Stimulated activated CD8-positive, alpha-beta memory T cell treated with anti-CD3 and anti-CD28 coated beads, Interleukin-2, amount 100 ng/mL, for 48 hours (primary cell): ENCODE data around the gene ANKEF1.

Experiments
- DNase-seq, 2 donors: peaks; one replicate each; pipeline ENCODE4 v3.0.0-alpha.2; 2020; ENCODE audit warnings: low read depth in 2 of 2

The ANKEF1 gene

DNA sequence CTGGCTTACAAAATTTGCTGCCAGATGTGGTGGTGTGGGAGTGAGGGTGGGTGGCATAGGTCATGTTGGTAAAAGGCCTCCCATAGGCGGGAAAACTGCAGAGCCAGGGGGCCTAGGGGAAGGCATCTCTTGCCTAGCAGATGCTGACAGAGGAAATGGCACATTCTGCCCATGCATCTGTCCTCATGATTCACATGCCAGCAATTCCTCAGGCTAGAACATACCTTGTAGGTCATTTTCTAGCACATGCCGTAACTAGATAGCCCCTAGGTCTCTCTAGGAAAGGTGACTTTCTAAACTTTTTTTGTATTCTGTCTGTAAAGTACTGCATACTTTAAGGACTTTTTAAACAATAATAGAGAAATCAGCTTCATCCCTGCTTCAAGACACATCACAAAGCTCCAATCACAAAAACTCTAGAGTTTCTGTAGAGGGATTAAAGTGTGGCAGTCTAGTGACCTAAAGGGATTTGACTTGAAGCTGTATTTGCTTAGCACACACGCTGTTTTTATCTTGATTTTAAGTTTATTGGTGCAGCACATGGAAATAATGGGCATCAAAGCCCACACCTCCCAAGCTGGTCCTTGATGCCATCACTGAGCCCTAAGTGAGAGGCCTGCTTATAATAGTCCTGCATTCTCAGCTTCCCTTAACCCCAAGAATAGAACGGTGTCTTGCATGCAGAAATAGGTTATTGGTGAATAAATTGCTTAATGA lies 55.2 kb downstream of the ANKEF1 start:
- no peak for DNase-seq

DNA sequence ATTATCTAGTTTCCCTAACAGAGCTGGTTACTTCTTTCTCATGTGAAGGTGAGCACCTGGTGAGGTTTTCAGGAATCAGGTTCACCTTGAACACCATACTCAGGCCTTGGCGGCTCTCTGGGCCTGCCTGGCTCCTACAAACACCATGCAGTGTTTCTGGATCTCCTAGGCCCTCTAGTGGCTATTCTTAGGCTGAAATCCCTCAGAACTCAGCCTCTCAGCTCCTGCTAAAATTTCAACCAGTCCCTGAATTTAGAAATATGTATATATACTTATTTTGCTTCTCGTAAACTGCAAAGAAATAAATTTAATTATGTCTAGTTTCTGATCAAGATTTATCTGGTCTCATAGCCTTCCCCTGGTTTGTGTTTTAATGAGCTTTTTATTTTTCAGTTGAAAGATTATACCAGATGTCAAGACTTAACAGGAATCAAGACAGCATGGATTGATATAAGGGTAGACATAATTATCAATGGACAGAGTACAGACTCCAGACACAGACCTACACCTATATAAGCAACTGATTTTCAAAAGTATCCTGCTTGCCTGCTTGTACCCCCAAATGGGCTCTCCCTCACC lies 55.9 kb downstream of the ANKEF1 start:
- DNase-seq = peak in 1 of 2 donors; percentile 1

DNA sequence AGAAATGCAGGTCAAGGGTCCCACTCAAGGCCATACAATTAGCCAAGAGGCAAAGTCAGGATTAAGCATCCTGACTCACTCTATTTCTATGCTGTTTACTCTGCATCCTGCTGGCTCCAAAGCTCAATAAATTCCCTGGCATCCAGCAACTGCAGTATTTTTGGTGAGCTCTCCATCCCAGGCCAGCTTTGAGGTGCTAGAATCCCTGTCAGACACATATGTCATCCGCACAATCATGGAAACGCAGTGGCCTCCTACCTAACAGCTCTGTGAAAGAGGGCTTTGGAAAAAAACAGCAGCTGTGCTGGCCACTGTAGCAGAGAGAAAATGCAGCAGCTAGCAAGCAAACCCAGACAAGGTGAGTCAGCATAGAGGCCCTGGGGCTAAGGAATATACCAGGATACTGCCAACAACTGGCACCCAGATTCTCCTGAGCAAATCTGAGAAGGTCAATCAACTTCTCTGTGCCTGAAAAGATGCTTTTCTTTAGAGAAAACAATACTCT lies 58.4 kb downstream of the ANKEF1 start:
- no peak for DNase-seq

DNA sequence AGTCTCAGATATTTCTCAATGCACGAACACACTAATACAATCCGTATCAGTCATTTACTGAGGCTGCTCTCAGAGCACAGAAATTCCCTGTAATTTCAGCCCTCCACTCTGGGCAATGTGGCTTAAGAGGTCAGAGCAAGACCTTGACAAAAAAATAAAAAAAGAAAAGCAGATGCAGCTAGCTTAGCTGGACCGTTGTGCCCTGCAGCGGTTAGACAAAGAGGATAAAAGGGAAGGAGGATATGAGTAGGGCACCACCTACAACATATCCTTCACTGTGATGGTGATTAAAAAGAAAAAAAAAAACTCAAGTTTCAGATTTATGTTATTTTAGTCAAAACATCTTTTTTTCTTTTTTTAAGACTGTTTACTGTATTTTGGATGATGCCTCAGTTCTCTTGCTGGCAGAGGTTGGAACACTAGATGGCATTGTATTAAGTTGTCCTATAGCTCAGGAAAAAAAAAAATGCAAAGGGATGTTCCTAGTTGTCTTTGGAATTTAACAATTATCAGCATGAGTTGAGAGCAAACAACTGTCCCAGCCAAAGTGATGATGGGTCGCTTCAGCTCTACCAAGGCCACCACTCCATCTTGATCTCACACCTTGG lies 59.9 kb downstream of the ANKEF1 start:
- DNase-seq = no peak

DNA sequence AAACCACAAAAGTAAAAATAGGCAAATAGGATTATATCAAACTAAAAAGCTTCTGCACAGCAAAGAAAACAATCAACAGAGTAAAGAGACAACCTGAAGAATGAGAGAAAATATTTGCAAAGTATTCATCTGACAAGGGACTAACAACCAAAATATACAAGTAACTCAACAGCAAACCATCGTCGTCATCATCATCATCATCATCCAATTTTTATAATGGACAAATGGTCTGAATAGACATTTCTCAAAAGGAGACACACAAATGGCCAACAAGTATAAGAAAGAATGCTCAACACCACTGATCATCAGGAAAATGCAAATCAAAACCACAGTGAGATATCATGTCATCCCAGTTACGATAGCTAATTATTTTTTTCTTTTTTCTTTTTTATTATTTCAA lies 62.0 kb downstream of the ANKEF1 start:
- no peak for DNase-seq

DNA sequence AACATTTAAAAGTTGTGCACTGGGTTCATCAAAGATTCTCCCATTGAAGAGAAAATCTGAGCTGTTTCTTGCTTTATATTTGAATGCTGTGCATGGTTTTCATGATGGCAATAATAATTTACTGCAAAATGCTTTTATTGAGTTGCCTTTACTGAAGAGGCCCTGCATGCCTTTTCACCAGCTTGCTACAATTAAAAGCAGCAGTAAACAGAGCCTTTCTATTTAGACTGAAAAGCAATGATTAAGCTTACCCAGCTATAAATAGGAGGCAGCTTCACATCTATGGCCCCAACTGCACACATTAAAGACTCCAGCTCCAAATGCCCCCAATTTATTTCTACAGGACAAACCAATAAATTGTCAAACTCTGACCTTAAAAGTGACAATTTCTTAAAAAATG lies 70.3 kb downstream of the ANKEF1 start:
- DNase-seq = no peak
